ENCODE measurements around the gene PCDHA2. TPM values are rescaled to one million over a fixed set of nuclear protein-coding genes. Genes with fewer than 3 reads are reported as not detected.
"Not testable (repeated sequence)": the region's sequence is repeated elsewhere in the genome, so short reads cannot be mapped to it uniquely, and the experiment has no call there.

The PCDHA2 gene
- total RNA-seq, 1 experiment from 2014 or later: not detected

- not testable (repeated sequence) for DNase-seq; H3K9me3 ChIP-seq (replicated peaks); H3K36me3 ChIP-seq; H3K27ac ChIP-seq; H3K27me3 ChIP-seq; H3K4me3 ChIP-seq; H3K4me1 ChIP-seq
Observed at GRCh38 chr5:140802381-140802780, 7.7 kb downstream of the PCDHA2 start.

DNA sequence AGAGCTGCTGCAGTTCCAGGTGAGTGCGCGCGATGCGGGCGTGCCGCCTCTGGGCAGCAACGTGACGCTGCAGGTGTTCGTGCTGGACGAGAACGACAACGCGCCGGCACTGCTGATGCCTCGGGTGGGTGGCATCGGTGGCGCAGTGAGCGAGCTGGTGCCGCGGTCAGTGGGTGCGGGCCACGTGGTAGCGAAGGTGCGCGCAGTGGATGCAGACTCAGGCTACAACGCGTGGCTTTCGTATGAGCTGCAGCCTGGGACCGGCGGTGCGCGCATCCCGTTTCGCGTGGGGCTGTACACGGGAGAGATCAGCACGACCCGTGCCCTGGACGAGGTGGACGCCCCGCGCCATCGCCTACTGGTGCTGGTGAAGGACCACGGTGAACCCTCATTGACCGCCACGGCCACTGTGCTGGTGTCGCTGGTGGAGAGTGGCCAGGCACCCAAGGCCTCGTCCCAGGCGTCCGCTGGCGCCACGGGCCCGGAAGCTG is 8.2 kb downstream of the PCDHA2 start:
- H3K27me3 ChIP-seq: no peaks in the 10 kb centered on the region
- peaks cover 2% of the 10 kb centered on the region; the same call in 1 of the 2 replicates for H3K9me3 ChIP-seq (replicated peaks)
- H3K4me1 ChIP-seq: no peaks in the 10 kb centered on the region
- no peak overlapping the region for H3K4me3 ChIP-seq
- H3K27ac ChIP-seq: no peak overlapping the region
- no peak for DNase-seq
- H3K36me3 ChIP-seq: no peaks in the 10 kb centered on the region

DNA sequence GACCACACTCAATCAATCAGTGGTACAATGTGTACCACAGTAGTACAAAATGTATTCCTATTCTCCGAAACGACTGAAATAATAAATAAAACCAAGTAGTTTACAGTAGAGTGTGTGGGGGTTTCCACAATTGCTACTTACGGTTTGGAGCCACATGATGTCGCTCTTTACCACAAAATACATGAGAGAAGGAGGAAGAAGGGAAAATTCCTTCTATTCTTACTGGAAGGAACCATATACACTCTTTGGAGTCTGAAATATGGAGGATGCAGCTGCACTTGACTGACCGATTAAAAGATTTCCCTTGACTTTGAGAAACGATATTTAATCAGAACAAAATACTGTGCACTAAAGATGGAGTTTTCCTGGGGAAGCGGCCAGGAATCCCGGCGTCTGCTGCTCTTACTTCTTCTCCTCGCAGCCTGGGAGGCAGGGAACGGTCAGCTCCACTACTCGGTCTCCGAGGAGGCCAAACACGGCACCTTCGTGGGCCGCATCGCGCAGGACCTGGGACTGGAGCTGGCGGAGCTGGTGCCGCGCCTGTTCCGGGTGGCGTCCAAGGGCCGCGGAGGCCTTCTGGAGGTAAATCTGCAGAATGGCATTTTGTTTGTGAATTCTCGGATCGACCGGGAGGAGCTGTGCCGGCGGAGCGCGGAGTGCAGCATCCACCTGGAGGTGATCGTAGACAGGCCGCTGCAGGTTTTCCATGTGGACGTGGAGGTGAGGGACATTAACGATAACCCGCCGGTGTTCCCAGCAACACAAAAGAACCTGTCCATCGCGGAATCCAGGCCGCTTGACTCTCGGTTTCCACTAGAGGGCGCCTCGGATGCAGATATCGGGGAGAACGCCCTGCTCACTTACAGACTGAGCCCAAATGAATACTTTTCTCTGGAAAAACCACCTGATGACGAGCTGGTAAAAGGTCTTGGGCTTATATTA is 12.5 kb downstream of the PCDHA2 start, which contains the start of gene PCDHA4:
PCDHA4 (plus strand) TSS at position 235 of the 942 bp plus-strand sequence.
- Histone ChIP-seq H3K27me3 (no peaks in the 10 kb centered on the region), H3K27ac (no peak within 1 kb of the TSS), H3K4me3 (no peak within 1 kb of the TSS), H3K36me3 (no peaks in the 10 kb centered on the region), H3K4me1 (no peaks in the 10 kb centered on the region), H3K9me3 (replicated peaks) (no peaks in the 10 kb centered on the region)
- peak in 1 of 2 experiments; percentile 5 for DNase-seq

DNA sequence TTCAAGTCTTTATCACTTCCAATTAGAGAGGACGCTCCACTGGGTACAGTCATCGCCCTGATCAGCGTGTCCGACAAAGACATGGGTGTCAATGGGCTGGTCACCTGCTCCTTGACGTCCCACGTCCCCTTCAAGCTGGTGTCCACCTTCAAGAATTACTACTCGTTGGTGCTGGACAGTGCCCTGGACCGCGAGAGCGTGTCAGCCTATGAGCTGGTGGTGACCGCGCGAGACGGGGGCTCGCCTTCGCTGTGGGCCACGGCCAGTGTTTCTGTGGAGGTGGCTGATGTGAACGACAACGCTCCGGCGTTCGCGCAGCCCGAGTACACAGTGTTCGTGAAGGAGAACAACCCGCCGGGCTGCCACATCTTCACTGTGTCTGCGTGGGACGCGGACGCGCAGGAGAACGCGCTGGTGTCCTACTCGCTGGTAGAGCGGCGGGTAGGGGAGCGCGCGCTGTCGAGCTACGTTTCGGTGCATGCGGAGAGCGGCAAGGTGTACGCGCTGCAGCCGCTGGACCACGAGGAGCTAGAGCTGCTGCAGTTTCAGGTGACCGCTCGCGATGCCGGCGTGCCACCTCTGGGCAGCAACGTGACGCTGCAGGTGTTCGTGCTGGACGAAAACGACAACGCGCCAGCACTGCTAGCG is 13.7 kb downstream of the PCDHA2 start:
- not testable (repeated sequence) for H3K4me3 ChIP-seq; H3K9me3 ChIP-seq (replicated peaks); H3K27me3 ChIP-seq; H3K27ac ChIP-seq; H3K36me3 ChIP-seq; H3K4me1 ChIP-seq; DNase-seq

DNA sequence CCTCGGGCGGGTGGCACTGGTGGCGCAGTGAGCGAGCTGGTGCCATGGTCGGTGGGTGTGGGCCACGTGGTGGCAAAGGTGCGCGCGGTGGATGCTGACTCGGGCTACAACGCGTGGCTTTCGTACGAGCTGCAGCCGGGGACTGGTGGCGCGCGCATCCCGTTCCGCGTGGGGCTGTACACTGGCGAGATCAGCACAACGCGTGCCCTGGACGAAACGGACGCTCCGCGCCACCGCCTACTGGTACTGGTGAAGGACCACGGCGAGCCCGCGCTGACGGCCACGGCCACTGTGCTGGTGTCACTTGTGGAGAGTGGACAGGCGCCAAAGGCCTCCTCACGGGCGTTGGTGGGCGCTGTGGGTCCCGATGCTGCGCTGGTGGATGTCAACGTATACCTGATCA is 14.2 kb downstream of the PCDHA2 start:
- H3K36me3 ChIP-seq: no peaks in the 10 kb centered on the region
- no peak overlapping the region for H3K4me3 ChIP-seq
- no peak overlapping the region for H3K27ac ChIP-seq
- no peak for DNase-seq
- H3K27me3 ChIP-seq: no peaks in the 10 kb centered on the region
- H3K9me3 ChIP-seq (replicated peaks): no peaks in the 10 kb centered on the region
- H3K4me1 ChIP-seq: no peaks in the 10 kb centered on the region

- DNase-seq: peak; percentile 25 to 42
- peak within 1 kb of the TSS; percentile 49 for H3K4me3 ChIP-seq
- no peaks in the 10 kb centered on the region for H3K4me1 ChIP-seq
- no peak within 1 kb of the TSS for H3K27ac ChIP-seq
- H3K36me3 ChIP-seq: no peaks in the 10 kb centered on the region
- H3K9me3 ChIP-seq (replicated peaks): no peaks in the 10 kb centered on the region
- H3K27me3 ChIP-seq: no peaks in the 10 kb centered on the region
Observed at GRCh38 chr5:140821375-140822280, 27.0 kb downstream of the PCDHA2 start, which contains the start of gene PCDHA5. PCDHA5 (plus strand) TSS chr5:140821613.

- Histone ChIP-seq H3K36me3 (no peaks in the 10 kb centered on the region), H3K27ac (no peak overlapping the region), H3K4me3 (peak overlapping the region; percentile 49; the same call in 1 of the 2 replicates), H3K4me1 (no peaks in the 10 kb centered on the region), H3K27me3 (no peaks in the 10 kb centered on the region), H3K9me3 (replicated peaks) (no peaks in the 10 kb centered on the region)
- DNase-seq: no peak
Observed at GRCh38 chr5:140822281-140822629, 27.6 kb downstream of the PCDHA2 start.

DNA sequence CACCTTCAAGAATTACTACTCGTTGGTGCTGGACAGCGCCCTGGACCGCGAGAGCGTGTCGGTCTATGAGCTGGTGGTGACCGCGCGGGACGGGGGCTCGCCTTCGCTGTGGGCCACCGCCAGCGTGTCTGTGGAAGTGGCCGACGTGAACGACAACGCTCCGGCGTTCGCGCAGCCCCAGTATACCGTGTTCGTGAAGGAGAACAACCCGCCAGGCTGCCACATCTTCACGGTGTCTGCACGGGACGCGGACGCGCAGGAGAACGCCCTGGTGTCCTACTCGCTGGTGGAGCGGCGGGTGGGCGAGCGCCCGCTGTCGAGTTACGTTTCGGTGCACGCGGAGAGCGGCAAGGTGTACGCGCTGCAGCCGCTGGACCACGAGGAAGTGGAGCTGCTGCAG is 28.3 kb downstream of the PCDHA2 start:
- not testable (repeated sequence) for DNase-seq; H3K36me3 ChIP-seq; H3K27me3 ChIP-seq; H3K27ac ChIP-seq; H3K9me3 ChIP-seq (replicated peaks); H3K4me1 ChIP-seq; H3K4me3 ChIP-seq

DNA sequence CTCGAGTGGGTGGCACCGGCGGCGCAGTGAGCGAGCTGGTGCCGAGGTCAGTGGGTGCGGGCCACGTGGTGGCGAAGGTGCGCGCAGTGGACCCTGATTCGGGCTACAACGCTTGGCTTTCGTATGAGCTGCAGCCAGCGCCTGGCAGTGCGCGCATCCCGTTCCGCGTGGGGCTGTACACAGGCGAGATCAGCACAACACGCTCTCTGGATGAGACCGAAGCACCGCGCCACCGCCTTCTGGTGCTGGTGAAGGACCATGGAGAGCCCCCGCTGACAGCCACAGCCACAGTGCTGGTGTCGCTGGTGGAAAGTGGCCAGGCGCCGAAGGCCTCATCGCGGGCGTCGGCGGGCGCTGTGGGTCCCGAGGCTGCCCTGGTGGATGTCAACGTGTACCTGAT is 28.8 kb downstream of the PCDHA2 start:
- Histone ChIP-seq H3K36me3 (no peaks in the 10 kb centered on the region), H3K9me3 (replicated peaks) (no peaks in the 10 kb centered on the region), H3K4me1 (no peaks in the 10 kb centered on the region), H3K27me3 (no peaks in the 10 kb centered on the region), H3K4me3 (no peak overlapping the region), H3K27ac (no peak overlapping the region)
- no peak for DNase-seq

GRCh38 chr5:140827704-140828361 is 33.2 kb downstream of the PCDHA2 start, which contains the start of gene PCDHA6:
PCDHA6 (plus strand) TSS chr5:140827960; CDS start chr5:140828092, 132 bp downstream.
- H3K27ac ChIP-seq: no peak within 1 kb of the TSS
- no peaks in the 10 kb centered on the region for H3K27me3 ChIP-seq
- DNase-seq: no peak
- no peaks in the 10 kb centered on the region for H3K9me3 ChIP-seq (replicated peaks)
- H3K4me1 ChIP-seq: no peaks in the 10 kb centered on the region
- no peaks in the 10 kb centered on the region for H3K36me3 ChIP-seq
- no peak within 1 kb of the TSS for H3K4me3 ChIP-seq

- Histone ChIP-seq H3K27me3 (no peaks in the 10 kb centered on the region), H3K4me1 (no peaks in the 10 kb centered on the region), H3K9me3 (replicated peaks) (no peaks in the 10 kb centered on the region), H3K36me3 (no peaks in the 10 kb centered on the region), H3K27ac (no peak overlapping the region), H3K4me3 (no peak overlapping the region)
- DNase-seq: no peak
Observed at GRCh38 chr5:140828362-140828737, 33.7 kb downstream of the PCDHA2 start.

DNA sequence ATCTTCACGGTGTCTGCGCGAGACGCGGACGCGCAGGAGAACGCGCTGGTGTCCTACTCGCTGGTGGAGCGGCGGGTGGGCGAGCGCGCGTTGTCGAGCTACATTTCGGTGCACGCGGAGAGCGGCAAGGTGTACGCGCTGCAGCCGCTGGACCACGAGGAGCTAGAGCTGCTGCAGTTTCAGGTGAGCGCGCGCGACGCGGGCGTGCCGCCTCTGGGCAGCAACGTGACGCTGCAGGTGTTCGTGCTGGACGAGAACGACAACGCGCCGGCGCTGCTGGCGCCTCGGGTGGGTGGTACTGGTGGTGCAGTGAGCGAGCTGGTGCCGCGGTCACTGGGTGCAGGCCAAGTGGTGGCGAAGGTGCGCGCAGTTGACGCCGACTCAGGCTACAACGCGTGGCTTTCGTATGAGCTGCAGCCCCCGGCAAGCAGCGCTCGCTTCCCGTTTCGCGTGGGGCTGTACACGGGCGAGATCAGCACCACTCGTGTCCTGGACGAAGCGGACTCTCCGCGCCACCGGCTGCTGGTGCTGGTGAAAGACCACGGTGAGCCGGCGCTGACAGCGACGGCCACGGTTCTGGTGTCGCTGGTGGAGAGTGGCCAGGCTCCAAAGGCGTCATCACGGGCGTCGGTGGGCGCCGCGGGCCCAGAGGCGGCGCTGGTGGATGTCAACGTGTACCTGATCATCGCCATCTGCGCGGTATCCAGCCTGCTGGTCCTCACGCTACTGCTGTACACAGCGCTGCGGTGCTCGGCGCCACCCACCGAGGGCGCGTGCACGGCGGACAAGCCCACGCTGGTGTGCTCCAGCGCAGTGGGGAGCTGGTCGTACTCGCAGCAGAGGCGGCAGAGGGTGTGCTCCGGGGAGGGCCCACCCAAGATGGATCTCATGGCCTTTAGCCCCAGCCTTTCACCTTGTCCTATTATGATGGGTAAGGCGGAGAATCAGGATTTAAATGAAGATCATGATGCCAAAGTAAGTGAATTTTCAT is 35.2 kb downstream of the PCDHA2 start:
- not testable (repeated sequence) for H3K4me3 ChIP-seq; H3K27ac ChIP-seq; H3K4me1 ChIP-seq; DNase-seq; H3K27me3 ChIP-seq; H3K9me3 ChIP-seq (replicated peaks); H3K36me3 ChIP-seq

- no peak for DNase-seq
- Histone ChIP-seq H3K27ac (no peak within 1 kb of the TSS), H3K4me3 (no peak within 1 kb of the TSS), H3K27me3 (no peaks in the 10 kb centered on the region), H3K36me3 (no peaks in the 10 kb centered on the region), H3K9me3 (replicated peaks) (no peaks in the 10 kb centered on the region), H3K4me1 (no peaks in the 10 kb centered on the region)
Observed at GRCh38 chr5:140833993-140834392, 39.3 kb downstream of the PCDHA2 start, which contains the start of gene PCDHA7. PCDHA7 (plus strand) TSS chr5:140834269; CDS start chr5:140834384, 115 bp downstream.
